A549 treated with dexamethasone at 1 μM for 4 hours (cell line): Measurements from ENCODE around the gene NUP35. TPM values are rescaled to one million over a fixed set of nuclear protein-coding genes. Genes with fewer than 3 reads are reported as not detected.

Source experiments
- total RNA-seq: library from RNA; stranded (reverse); fragments of 200-300 nt; extraction: Qiagen RNA extraction; gene quantifications from 5 replicates; pipeline ENCODE4 v1.2.3, GENCODE V29; 2022

NUP35 gene, protein sequence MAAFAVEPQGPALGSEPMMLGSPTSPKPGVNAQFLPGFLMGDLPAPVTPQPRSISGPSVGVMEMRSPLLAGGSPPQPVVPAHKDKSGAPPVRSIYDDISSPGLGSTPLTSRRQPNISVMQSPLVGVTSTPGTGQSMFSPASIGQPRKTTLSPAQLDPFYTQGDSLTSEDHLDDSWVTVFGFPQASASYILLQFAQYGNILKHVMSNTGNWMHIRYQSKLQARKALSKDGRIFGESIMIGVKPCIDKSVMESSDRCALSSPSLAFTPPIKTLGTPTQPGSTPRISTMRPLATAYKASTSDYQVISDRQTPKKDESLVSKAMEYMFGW
- total RNA-seq, result 30.0 to 36.6 TPM (median 32.6 TPM) in 5 replicates

GRCh38 chr2:183124222-183124956, at the start of gene NUP35:
TSS of gene NUP35 (plus strand) at chr2:183124443. CDS start at chr2:183124458, 15 bp downstream.

GRCh38 chr2:183078464-183079138, 45.6 kb upstream of the NUP35 start, which contains the start of gene DUSP19:
TSS of gene DUSP19 (plus strand) at chr2:183078747. CDS start at chr2:183078934, 187 bp downstream.

Other genes starting within 250 kb of the NUP35 start
- 83.6 to 114 TPM (median 110 TPM) in 5 replicates for gene NCKAP1, start 86.0 kb upstream of the NUP35 start, total RNA-seq
- 0.53 to 1.1 TPM (median 1.0 TPM) in 5 replicates for gene DUSP19, start 45.7 kb upstream of the NUP35 start, total RNA-seq